ENCODE measurements around the gene XYLT1. TPM values are rescaled to one million over a fixed set of nuclear protein-coding genes. Genes with fewer than 3 reads are reported as not detected.
A peak's percentile ranks its signal among the peaks of the same experiment; 100 is the strongest.
"Not testable (repeated sequence)": the region's sequence is repeated elsewhere in the genome, so short reads cannot be mapped to it uniquely, and the experiment has no call there.

The XYLT1 gene
- polyA plus RNA-seq, 2 donors, result 3.0 TPM

GRCh38 chr16:17306211-17306610 lies 164.5 kb downstream of the XYLT1 start:
- not testable (repeated sequence) for H3K36me3 ChIP-seq (ENCODE audit: control insufficient read depth in 2 of 2, insufficient read depth in 2 of 2, low read length in 1 of 2); H3K9me3 ChIP-seq (ENCODE audit: control insufficient read depth in 2 of 2, insufficient read depth in 1 of 2, low read depth in 1 of 2, low read length in 1 of 2); H3K4me3 ChIP-seq (ENCODE audit: low read depth in 1 of 2, low read length in 2 of 2); H3K27me3 ChIP-seq (ENCODE audit: control insufficient read depth in 1 of 2, insufficient read depth in 2 of 2, low read length in 2 of 2)
- peaks cover 4 to 13% of the 10 kb centered on the region in 2 donors for H3K4me1 ChIP-seq (ENCODE audit: control insufficient read depth in 2 of 2, insufficient read depth in 2 of 2, low read length in 1 of 2)
- peak overlapping the region; percentile 5 to 74 for H3K27ac ChIP-seq (ENCODE audit: low read depth in 2 of 2, low read length in 1 of 2)
- WGBS, 2 donors, result 93 to 97% methylated on average over 9 of the region's 9 CpGs

GRCh38 chr16:17305694-17306093 lies 165.1 kb downstream of the XYLT1 start:
- peaks cover 0 to 13% of the 10 kb centered on the region in 2 donors for H3K4me1 ChIP-seq (ENCODE audit: control insufficient read depth in 2 of 2, insufficient read depth in 2 of 2, low read length in 1 of 2)
- no peaks in the 10 kb centered on the region for H3K9me3 ChIP-seq (ENCODE audit: control insufficient read depth in 2 of 2, insufficient read depth in 1 of 2, low read depth in 1 of 2, low read length in 1 of 2)
- 69 to 71% methylated on average over 6 of the region's 6 CpGs for WGBS, 2 donors
- no peaks in the 10 kb centered on the region for H3K27me3 ChIP-seq (ENCODE audit: control insufficient read depth in 1 of 2, insufficient read depth in 2 of 2, low read length in 2 of 2)
- no peaks in the 10 kb centered on the region for H3K36me3 ChIP-seq (ENCODE audit: control insufficient read depth in 2 of 2, insufficient read depth in 2 of 2, low read length in 1 of 2)
- no peak overlapping the region for H3K4me3 ChIP-seq (ENCODE audit: low read depth in 1 of 2, low read length in 2 of 2)
- peak overlapping the region; percentile 5 to 74 for H3K27ac ChIP-seq (ENCODE audit: low read depth in 2 of 2, low read length in 1 of 2)

GRCh38 chr16:17304491-17305119 lies 166.2 kb downstream of the XYLT1 start:
- H3K4me3 ChIP-seq (ENCODE audit: low read depth in 1 of 2, low read length in 2 of 2), result no peak overlapping the region
- H3K27ac ChIP-seq (ENCODE audit: low read depth in 2 of 2, low read length in 1 of 2), result peak overlapping the region; percentile 92
- no peaks in the 10 kb centered on the region for H3K9me3 ChIP-seq (ENCODE audit: control insufficient read depth in 2 of 2, insufficient read depth in 1 of 2, low read depth in 1 of 2, low read length in 1 of 2)
- 34 to 44% methylated on average over 6 of the region's 6 CpGs for WGBS, 2 donors
- H3K27me3 ChIP-seq (ENCODE audit: control insufficient read depth in 1 of 2, insufficient read depth in 2 of 2, low read length in 2 of 2), result no peaks in the 10 kb centered on the region
- peaks cover 0 to 13% of the 10 kb centered on the region in 2 donors for H3K4me1 ChIP-seq (ENCODE audit: control insufficient read depth in 2 of 2, insufficient read depth in 2 of 2, low read length in 1 of 2)
- H3K36me3 ChIP-seq (ENCODE audit: control insufficient read depth in 2 of 2, insufficient read depth in 2 of 2, low read length in 1 of 2), result no peaks in the 10 kb centered on the region

GRCh38 chr16:17304106-17304490 lies 166.7 kb downstream of the XYLT1 start:
- peaks cover 0 to 13% of the 10 kb centered on the region in 2 donors for H3K4me1 ChIP-seq (ENCODE audit: control insufficient read depth in 2 of 2, insufficient read depth in 2 of 2, low read length in 1 of 2)
- H3K27me3 ChIP-seq (ENCODE audit: control insufficient read depth in 1 of 2, insufficient read depth in 2 of 2, low read length in 2 of 2), result no peaks in the 10 kb centered on the region
- no peaks in the 10 kb centered on the region for H3K9me3 ChIP-seq (ENCODE audit: control insufficient read depth in 2 of 2, insufficient read depth in 1 of 2, low read depth in 1 of 2, low read length in 1 of 2)
- H3K36me3 ChIP-seq (ENCODE audit: control insufficient read depth in 2 of 2, insufficient read depth in 2 of 2, low read length in 1 of 2), result no peaks in the 10 kb centered on the region
- 30 to 49% methylated on average over 2 of the region's 2 CpGs for WGBS, 2 donors
- no peak overlapping the region for H3K4me3 ChIP-seq (ENCODE audit: low read depth in 1 of 2, low read length in 2 of 2)
- H3K27ac ChIP-seq (ENCODE audit: low read depth in 2 of 2, low read length in 1 of 2), result peak overlapping the region; percentile 80 to 88

GRCh38 chr16:17303101-17303500 lies 167.7 kb downstream of the XYLT1 start:
- no peaks in the 10 kb centered on the region for H3K36me3 ChIP-seq (ENCODE audit: control insufficient read depth in 2 of 2, insufficient read depth in 2 of 2, low read length in 1 of 2)
- H3K27ac ChIP-seq (ENCODE audit: low read depth in 2 of 2, low read length in 1 of 2), result peak overlapping the region; percentile 1 to 16
- no peaks in the 10 kb centered on the region for H3K9me3 ChIP-seq (ENCODE audit: control insufficient read depth in 2 of 2, insufficient read depth in 1 of 2, low read depth in 1 of 2, low read length in 1 of 2)
- H3K27me3 ChIP-seq (ENCODE audit: control insufficient read depth in 1 of 2, insufficient read depth in 2 of 2, low read length in 2 of 2), result no peaks in the 10 kb centered on the region
- H3K4me1 ChIP-seq (ENCODE audit: control insufficient read depth in 2 of 2, insufficient read depth in 2 of 2, low read length in 1 of 2), result peaks cover 0 to 13% of the 10 kb centered on the region in 2 donors
- H3K4me3 ChIP-seq (ENCODE audit: low read depth in 1 of 2, low read length in 2 of 2), result no peak overlapping the region
- 63 to 78% methylated on average over 5 of the region's 5 CpGs for WGBS, 2 donors

- H3K27ac ChIP-seq (ENCODE audit: low read depth in 2 of 2, low read length in 1 of 2), result peak overlapping the region in 1 of 2 donors; percentile 27
- no peaks in the 10 kb centered on the region for H3K27me3 ChIP-seq (ENCODE audit: control insufficient read depth in 1 of 2, insufficient read depth in 2 of 2, low read length in 2 of 2)
- H3K4me1 ChIP-seq (ENCODE audit: control insufficient read depth in 2 of 2, insufficient read depth in 2 of 2, low read length in 1 of 2), result peaks cover 0 to 13% of the 10 kb centered on the region in 2 donors
- H3K9me3 ChIP-seq (ENCODE audit: control insufficient read depth in 2 of 2, insufficient read depth in 1 of 2, low read depth in 1 of 2, low read length in 1 of 2), result no peaks in the 10 kb centered on the region
- WGBS, 2 donors, result 65 to 69% methylated on average over 3 of the region's 3 CpGs
- H3K36me3 ChIP-seq (ENCODE audit: control insufficient read depth in 2 of 2, insufficient read depth in 2 of 2, low read length in 1 of 2), result no peaks in the 10 kb centered on the region
- H3K4me3 ChIP-seq (ENCODE audit: low read depth in 1 of 2, low read length in 2 of 2), result no peak overlapping the region
Observed at GRCh38 chr16:17302620-17303019, 168.1 kb downstream of the XYLT1 start.

GRCh38 chr16:17302214-17302613 lies 168.5 kb downstream of the XYLT1 start:
- no peaks in the 10 kb centered on the region for H3K27me3 ChIP-seq (ENCODE audit: control insufficient read depth in 1 of 2, insufficient read depth in 2 of 2, low read length in 2 of 2)
- H3K27ac ChIP-seq (ENCODE audit: low read depth in 2 of 2, low read length in 1 of 2), result peak overlapping the region in 1 of 2 donors; percentile 56
- H3K4me3 ChIP-seq (ENCODE audit: low read depth in 1 of 2, low read length in 2 of 2), result no peak overlapping the region
- no peaks in the 10 kb centered on the region for H3K9me3 ChIP-seq (ENCODE audit: control insufficient read depth in 2 of 2, insufficient read depth in 1 of 2, low read depth in 1 of 2, low read length in 1 of 2)
- WGBS, 2 donors, result 77 to 92% methylated on average over 4 of the region's 4 CpGs
- peaks cover 0 to 13% of the 10 kb centered on the region in 2 donors for H3K4me1 ChIP-seq (ENCODE audit: control insufficient read depth in 2 of 2, insufficient read depth in 2 of 2, low read length in 1 of 2)
- H3K36me3 ChIP-seq (ENCODE audit: control insufficient read depth in 2 of 2, insufficient read depth in 2 of 2, low read length in 1 of 2), result no peaks in the 10 kb centered on the region

GRCh38 chr16:17301593-17302135 lies 169.1 kb downstream of the XYLT1 start:
- Histone ChIP-seq H3K27me3 (ENCODE audit: control insufficient read depth in 1 of 2, insufficient read depth in 2 of 2, low read length in 2 of 2) (no peaks in the 10 kb centered on the region), H3K9me3 (ENCODE audit: control insufficient read depth in 2 of 2, insufficient read depth in 1 of 2, low read depth in 1 of 2, low read length in 1 of 2) (no peaks in the 10 kb centered on the region), H3K36me3 (ENCODE audit: control insufficient read depth in 2 of 2, insufficient read depth in 2 of 2, low read length in 1 of 2) (no peaks in the 10 kb centered on the region), H3K4me3 (ENCODE audit: low read depth in 1 of 2, low read length in 2 of 2) (no peak overlapping the region), H3K4me1 (ENCODE audit: control insufficient read depth in 2 of 2, insufficient read depth in 2 of 2, low read length in 1 of 2) (peaks cover 0 to 13% of the 10 kb centered on the region in 2 donors), H3K27ac (ENCODE audit: low read depth in 2 of 2, low read length in 1 of 2) (no peak overlapping the region)
- WGBS, 2 donors, result 57 to 76% methylated on average over 10 of the region's 10 CpGs

GRCh38 chr16:17301184-17301583 lies 169.6 kb downstream of the XYLT1 start:
- Histone ChIP-seq H3K27ac (ENCODE audit: low read depth in 2 of 2, low read length in 1 of 2) (no peak overlapping the region), H3K27me3 (ENCODE audit: control insufficient read depth in 1 of 2, insufficient read depth in 2 of 2, low read length in 2 of 2) (no peaks in the 10 kb centered on the region), H3K4me3 (ENCODE audit: low read depth in 1 of 2, low read length in 2 of 2) (no peak overlapping the region), H3K36me3 (ENCODE audit: control insufficient read depth in 2 of 2, insufficient read depth in 2 of 2, low read length in 1 of 2) (no peaks in the 10 kb centered on the region), H3K9me3 (ENCODE audit: control insufficient read depth in 2 of 2, insufficient read depth in 1 of 2, low read depth in 1 of 2, low read length in 1 of 2) (no peaks in the 10 kb centered on the region), H3K4me1 (ENCODE audit: control insufficient read depth in 2 of 2, insufficient read depth in 2 of 2, low read length in 1 of 2) (peaks cover 2 to 13% of the 10 kb centered on the region in 2 donors)
- WGBS, 2 donors, result 79 to 89% methylated on average over 4 of the region's 4 CpGs

- Histone ChIP-seq H3K36me3 (ENCODE audit: control insufficient read depth in 2 of 2, insufficient read depth in 2 of 2, low read length in 1 of 2) (no peaks in the 10 kb centered on the region), H3K4me3 (ENCODE audit: low read depth in 1 of 2, low read length in 2 of 2) (no peak overlapping the region), H3K27me3 (ENCODE audit: control insufficient read depth in 1 of 2, insufficient read depth in 2 of 2, low read length in 2 of 2) (no peaks in the 10 kb centered on the region), H3K4me1 (ENCODE audit: control insufficient read depth in 2 of 2, insufficient read depth in 2 of 2, low read length in 1 of 2) (peaks cover 2 to 13% of the 10 kb centered on the region in 2 donors), H3K9me3 (ENCODE audit: control insufficient read depth in 2 of 2, insufficient read depth in 1 of 2, low read depth in 1 of 2, low read length in 1 of 2) (no peaks in the 10 kb centered on the region), H3K27ac (ENCODE audit: low read depth in 2 of 2, low read length in 1 of 2) (no peak overlapping the region)
- 65 to 78% methylated on average over 7 of the region's 7 CpGs for WGBS, 2 donors
Observed at GRCh38 chr16:17299790-17300189, 171.0 kb downstream of the XYLT1 start.

All from esophagus (tissue), 2 donors.